Panc1 (cell line): ENCODE results near the gene GBF1.

Experiments
- CTCF ChIP-seq: fragments of 450-650 bp; IDR thresholded peaks from 2 replicates; pipeline ENCODE4 v1.5.1; 2017; ENCODE audit warnings: mild to moderate bottlenecking
- POLR2AphosphoS5 ChIP-seq: IDR thresholded peaks from 2 replicates; pipeline ENCODE4 v1.6.1; 2012; ENCODE audit warnings: mild to moderate bottlenecking, low read depth, low read length, moderate library complexity
- REST ChIP-seq, 2 experiments: IDR thresholded peaks; 2 replicates each; pipeline ENCODE4 v1.6.1; 2011 to 2012; ENCODE audit warnings: low read depth in 2 of 2, control low read depth in 1 of 2, low read length in 1 of 2, mild to moderate bottlenecking in 1 of 2, moderate library complexity in 1 of 2; ENCODE audit not compliant: insufficient read depth in 1 of 2
- SIN3A ChIP-seq: IDR thresholded peaks from 2 replicates; pipeline ENCODE4 v1.6.1; 2012; ENCODE audit warnings: low read depth, mild to moderate bottlenecking, low read length, moderate library complexity, borderline replicate concordance; ENCODE audit not compliant: insufficient read depth
- TCF7L2 ChIP-seq: IDR thresholded peaks from 2 replicates; pipeline ENCODE4 v1.6.1; 2011; ENCODE audit warnings: mild to moderate bottlenecking, low read depth, low read length, inconsistent platforms

GRCh38 chr10:102247734-102248133 is 2.4 kb downstream of the GBF1 start:
- no peak for TF ChIP-seq CTCF
- no peak for TF ChIP-seq REST (IDR thresholded peaks at IDR 0.05; ENCODE audit: insufficient read depth in 1 of 2, low read depth in 2 of 2, low read length in 1 of 2)
- TF ChIP-seq SIN3A, result no peak
- TF ChIP-seq TCF7L2, result no peak
- TF ChIP-seq POLR2AphosphoS5, result no peak
